SK-N-SH treated with all-trans-retinoic acid at 6 μM for 48 hours (cell line): ENCODE data around the gene ANKRD12.

ENCODE experiments used
- ATAC-seq: fragments of 200-7000 bp; cut with Tn5 transposase; 3 replicates; pipeline ENCODE4 v1.9.1; 2020; ENCODE audit warnings: mild to moderate bottlenecking, moderate library complexity
- ARNTL ChIP-seq: fragments of 450-650 bp; formaldehyde crosslinking; IDR thresholded peaks from 2 replicates; pipeline ENCODE4 v1.5.0; 2020; ENCODE audit warnings: low read depth, mild to moderate bottlenecking, moderate library complexity, borderline replicate concordance
- BACH2 ChIP-seq: fragments of 250-450 bp; sonication (Bioruptor Pico); IDR thresholded peaks from 2 replicates; pipeline ENCODE4 v1.9.0; 2021; ENCODE audit warnings: mild to moderate bottlenecking, borderline replicate concordance
- CREB5 ChIP-seq: fragments of 250-450 bp; sonication (Bioruptor Pico); IDR thresholded peaks from 2 replicates; pipeline ENCODE4 v1.5.1; 2020; ENCODE audit warnings: low read depth, mild to moderate bottlenecking, moderate library complexity
- CSDC2 ChIP-seq: fragments of 250-450 bp; sonication (Bioruptor Pico); IDR thresholded peaks from 2 replicates; pipeline ENCODE4 v1.5.0; 2020; ENCODE audit warnings: mild to moderate bottlenecking, moderate library complexity
- CSRNP3 ChIP-seq: fragments of 250-450 bp; sonication (Bioruptor Pico); IDR thresholded peaks from 2 replicates; pipeline ENCODE4 v1.5.1; 2021; ENCODE audit warnings: mild to moderate bottlenecking, moderate library complexity
- ESRRG ChIP-seq: fragments of 250-450 bp; sonication (Bioruptor Pico); IDR thresholded peaks from 2 replicates; pipeline ENCODE4 v1.6.1; 2021; ENCODE audit warnings: mild to moderate bottlenecking
- GLIS3 ChIP-seq: fragments of 250-450 bp; sonication (Bioruptor Pico); IDR thresholded peaks from 2 replicates; pipeline ENCODE4 v1.5.0; 2020; ENCODE audit warnings: mild to moderate bottlenecking, moderate library complexity
- ISL1 ChIP-seq: fragments of 250-450 bp; sonication (Bioruptor Pico); IDR thresholded peaks from 2 replicates; pipeline ENCODE4 v2.1.2; 2022; ENCODE audit warnings: mild to moderate bottlenecking, moderate library complexity
- OSR1 ChIP-seq: fragments of 250-450 bp; sonication (Bioruptor Pico); IDR thresholded peaks from 2 replicates; pipeline ENCODE4 v1.8.0; 2022; ENCODE audit warnings: moderate library complexity, mild to moderate bottlenecking, inconsistent platforms
- PPARA ChIP-seq: fragments of 250-450 bp; sonication (Bioruptor Pico); IDR thresholded peaks from 2 replicates; pipeline ENCODE4 v1.5.0; 2020; ENCODE audit warnings: mild to moderate bottlenecking, borderline replicate concordance
- SNAI2 ChIP-seq: fragments of 250-450 bp; sonication (Bioruptor Pico); IDR thresholded peaks from 2 replicates; pipeline ENCODE4 v1.5.0; 2020; ENCODE audit warnings: mild to moderate bottlenecking, moderate library complexity
- TCF4 ChIP-seq: fragments of 250-450 bp; sonication (Bioruptor Pico); IDR thresholded peaks from 2 replicates; pipeline ENCODE4 v1.8.0; 2021; ENCODE audit warnings: mild to moderate bottlenecking, moderate library complexity, borderline replicate concordance
- TOX ChIP-seq: fragments of 250-450 bp; sonication (Bioruptor Pico); IDR thresholded peaks from 2 replicates; pipeline ENCODE4 v1.8.0; 2021; ENCODE audit warnings: mild to moderate bottlenecking, moderate library complexity, borderline replicate concordance
- ZC3H10 ChIP-seq: fragments of 250-450 bp; sonication (Bioruptor Pico); IDR thresholded peaks from 2 replicates; pipeline ENCODE4 v1.5.1; 2021; ENCODE audit warnings: mild to moderate bottlenecking, moderate library complexity
- ZFP30 ChIP-seq: fragments of 450-650 bp; formaldehyde crosslinking; IDR thresholded peaks from 2 replicates; pipeline ENCODE4 v1.5.0; 2022; ENCODE audit warnings: mild to moderate bottlenecking, moderate library complexity
- ZNF565 ChIP-seq: fragments of 450-650 bp; formaldehyde crosslinking; conservative IDR thresholded peaks from 2 replicates; pipeline ENCODE4 v1.5.0; 2020; ENCODE audit warnings: low read depth, mild to moderate bottlenecking, moderate library complexity
- ZNF70 ChIP-seq: fragments of 450-650 bp; formaldehyde crosslinking; IDR thresholded peaks from 2 replicates; pipeline ENCODE4 v1.5.0; 2020; ENCODE audit warnings: mild to moderate bottlenecking, moderate library complexity
- ZNF8 ChIP-seq: fragments of 450-650 bp; formaldehyde crosslinking; IDR thresholded peaks from 2 replicates; pipeline ENCODE4 v1.5.0; 2020; ENCODE audit warnings: mild to moderate bottlenecking, moderate library complexity
- TF ChIP-seq, protein P1 (sequence below): fragments of 250-450 bp; sonication (Bioruptor Pico); IDR thresholded peaks from 2 replicates; pipeline ENCODE4 v1.8.0; 2021; ENCODE audit warnings: low read depth, mild to moderate bottlenecking, moderate library complexity, borderline replicate concordance
- TF ChIP-seq, protein P2 (sequence below): fragments of 250-450 bp; sonication (Bioruptor Pico); IDR thresholded peaks from 2 replicates; pipeline ENCODE4 v1.5.0; 2020; ENCODE audit warnings: mild to moderate bottlenecking, moderate library complexity

ANKRD12 gene

DNA sequence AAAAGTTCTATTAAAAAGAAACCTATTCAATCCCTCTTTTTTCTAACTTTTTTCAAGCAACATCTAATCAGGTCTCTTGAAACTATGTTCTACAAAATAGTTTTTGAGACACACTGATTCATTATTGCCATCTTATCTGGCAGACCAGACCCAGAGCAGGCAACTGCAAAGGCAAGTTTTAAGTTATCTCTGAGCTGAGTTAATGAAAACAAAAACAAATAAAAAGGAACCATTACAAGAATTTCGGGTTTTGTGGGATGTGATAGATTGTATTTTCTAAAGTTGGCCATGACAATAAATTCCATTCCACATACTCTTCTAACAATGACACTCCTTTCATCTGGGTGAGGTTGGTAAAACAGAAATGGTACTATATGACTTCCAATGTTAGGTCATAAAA lies 182.8 kb downstream of the ANKRD12 start:
- ATAC-seq, result no peak
- TF ChIP-seq ZFP30 (CRISPR knock-in tag), result no peak

DNA sequence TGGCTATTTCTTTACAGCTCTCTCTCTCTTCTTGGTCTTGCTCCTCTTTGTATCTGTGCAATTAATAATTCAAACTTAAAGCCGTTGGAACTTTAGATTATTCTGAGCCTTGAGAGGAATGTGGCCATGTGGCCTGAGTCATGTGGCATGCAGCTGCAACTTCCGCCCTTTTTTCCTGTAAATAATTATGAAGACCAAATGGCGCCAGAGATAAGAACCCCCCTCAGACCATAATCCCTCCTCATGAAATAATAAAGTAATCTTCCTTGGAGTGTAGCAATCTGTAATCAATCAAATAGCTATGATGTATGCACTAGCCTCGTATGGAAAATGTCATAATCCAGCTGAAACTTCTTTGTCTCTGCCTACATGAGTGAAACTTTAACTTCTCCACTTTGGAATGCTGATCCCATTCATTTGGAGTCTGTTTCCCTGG lies 184.5 kb downstream of the ANKRD12 start:
- TF ChIP-seq CREB5 (CRISPR knock-in tag) (no peak), ZNF565 (CRISPR knock-in tag) (no peak), PPARA (CRISPR knock-in tag) (no peak), CSRNP3 (no peak)
- ATAC-seq, result no peak

GRCh38 chr18:9321736-9322135 lies 185.2 kb downstream of the ANKRD12 start:
- no peak for ATAC-seq
- TF ChIP-seq ESRRG (CRISPR knock-in tag) (no peak), CREB5 (CRISPR knock-in tag) (no peak), SNAI2 (CRISPR knock-in tag) (no peak), ARNTL (no peak), ISL1 (CRISPR knock-in tag) (no peak), TCF4 (CRISPR knock-in tag) (no peak), PPARA (CRISPR knock-in tag) (no peak)
- TF ChIP-seq, protein P1, sequence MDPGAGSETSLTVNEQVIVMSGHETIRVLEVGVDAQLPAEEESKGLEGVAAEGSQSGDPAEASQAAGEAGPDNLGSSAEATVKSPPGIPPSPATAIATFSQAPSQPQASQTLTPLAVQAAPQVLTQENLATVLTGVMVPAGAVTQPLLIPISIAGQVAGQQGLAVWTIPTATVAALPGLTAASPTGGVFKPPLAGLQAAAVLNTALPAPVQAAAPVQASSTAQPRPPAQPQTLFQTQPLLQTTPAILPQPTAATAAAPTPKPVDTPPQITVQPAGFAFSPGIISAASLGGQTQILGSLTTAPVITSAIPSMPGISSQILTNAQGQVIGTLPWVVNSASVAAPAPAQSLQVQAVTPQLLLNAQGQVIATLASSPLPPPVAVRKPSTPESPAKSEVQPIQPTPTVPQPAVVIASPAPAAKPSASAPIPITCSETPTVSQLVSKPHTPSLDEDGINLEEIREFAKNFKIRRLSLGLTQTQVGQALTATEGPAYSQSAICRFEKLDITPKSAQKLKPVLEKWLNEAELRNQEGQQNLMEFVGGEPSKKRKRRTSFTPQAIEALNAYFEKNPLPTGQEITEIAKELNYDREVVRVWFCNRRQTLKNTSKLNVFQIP (CRISPR knock-in tag), result no peak

- TF ChIP-seq ZNF565 (CRISPR knock-in tag) (no peak), CSRNP3 (no peak), TCF4 (CRISPR knock-in tag) (no peak), ZNF8 (CRISPR knock-in tag) (no peak), CSDC2 (CRISPR knock-in tag) (no peak)
- TF ChIP-seq, protein P2, sequence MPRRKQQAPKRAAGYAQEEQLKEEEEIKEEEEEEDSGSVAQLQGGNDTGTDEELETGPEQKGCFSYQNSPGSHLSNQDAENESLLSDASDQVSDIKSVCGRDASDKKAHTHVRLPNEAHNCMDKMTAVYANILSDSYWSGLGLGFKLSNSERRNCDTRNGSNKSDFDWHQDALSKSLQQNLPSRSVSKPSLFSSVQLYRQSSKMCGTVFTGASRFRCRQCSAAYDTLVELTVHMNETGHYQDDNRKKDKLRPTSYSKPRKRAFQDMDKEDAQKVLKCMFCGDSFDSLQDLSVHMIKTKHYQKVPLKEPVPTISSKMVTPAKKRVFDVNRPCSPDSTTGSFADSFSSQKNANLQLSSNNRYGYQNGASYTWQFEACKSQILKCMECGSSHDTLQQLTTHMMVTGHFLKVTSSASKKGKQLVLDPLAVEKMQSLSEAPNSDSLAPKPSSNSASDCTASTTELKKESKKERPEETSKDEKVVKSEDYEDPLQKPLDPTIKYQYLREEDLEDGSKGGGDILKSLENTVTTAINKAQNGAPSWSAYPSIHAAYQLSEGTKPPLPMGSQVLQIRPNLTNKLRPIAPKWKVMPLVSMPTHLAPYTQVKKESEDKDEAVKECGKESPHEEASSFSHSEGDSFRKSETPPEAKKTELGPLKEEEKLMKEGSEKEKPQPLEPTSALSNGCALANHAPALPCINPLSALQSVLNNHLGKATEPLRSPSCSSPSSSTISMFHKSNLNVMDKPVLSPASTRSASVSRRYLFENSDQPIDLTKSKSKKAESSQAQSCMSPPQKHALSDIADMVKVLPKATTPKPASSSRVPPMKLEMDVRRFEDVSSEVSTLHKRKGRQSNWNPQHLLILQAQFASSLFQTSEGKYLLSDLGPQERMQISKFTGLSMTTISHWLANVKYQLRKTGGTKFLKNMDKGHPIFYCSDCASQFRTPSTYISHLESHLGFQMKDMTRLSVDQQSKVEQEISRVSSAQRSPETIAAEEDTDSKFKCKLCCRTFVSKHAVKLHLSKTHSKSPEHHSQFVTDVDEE (CRISPR knock-in tag), result no peak
- TF ChIP-seq, all 23 proteins: peak for 0
- no peak for ATAC-seq
Observed at GRCh38 chr18:9322744-9323143, 186.2 kb downstream of the ANKRD12 start.

- ATAC-seq, result no peak
- no peak for TF ChIP-seq TCF4 (CRISPR knock-in tag)
- no peak for TF ChIP-seq PPARA (CRISPR knock-in tag)
- no peak for TF ChIP-seq TOX
- no peak for TF ChIP-seq ZNF70 (CRISPR knock-in tag)
- TF ChIP-seq BACH2, result no peak
- no peak for TF ChIP-seq ZNF565 (CRISPR knock-in tag)
- TF ChIP-seq GLIS3 (CRISPR knock-in tag), result no peak
- TF ChIP-seq CREB5 (CRISPR knock-in tag), result no peak
- no peak for TF ChIP-seq CSDC2 (CRISPR knock-in tag)
- no peak for TF ChIP-seq ZNF8 (CRISPR knock-in tag)
- no peak for TF ChIP-seq ZC3H10
- no peak for TF ChIP-seq ARNTL
- no peak for TF ChIP-seq OSR1 (CRISPR knock-in tag)
- no peak for TF ChIP-seq ZFP30 (CRISPR knock-in tag)
Observed at GRCh38 chr18:9323750-9324445, 187.3 kb downstream of the ANKRD12 start.
